ENCODE results near the gene PRSS50. TPM values are rescaled to one million over a fixed set of nuclear protein-coding genes. Genes with fewer than 3 reads are reported as not detected.

PRSS50 gene
- polyA plus RNA-seq, 3 donors = 0.07 to 0.20 TPM; not detected in 1

DNA sequence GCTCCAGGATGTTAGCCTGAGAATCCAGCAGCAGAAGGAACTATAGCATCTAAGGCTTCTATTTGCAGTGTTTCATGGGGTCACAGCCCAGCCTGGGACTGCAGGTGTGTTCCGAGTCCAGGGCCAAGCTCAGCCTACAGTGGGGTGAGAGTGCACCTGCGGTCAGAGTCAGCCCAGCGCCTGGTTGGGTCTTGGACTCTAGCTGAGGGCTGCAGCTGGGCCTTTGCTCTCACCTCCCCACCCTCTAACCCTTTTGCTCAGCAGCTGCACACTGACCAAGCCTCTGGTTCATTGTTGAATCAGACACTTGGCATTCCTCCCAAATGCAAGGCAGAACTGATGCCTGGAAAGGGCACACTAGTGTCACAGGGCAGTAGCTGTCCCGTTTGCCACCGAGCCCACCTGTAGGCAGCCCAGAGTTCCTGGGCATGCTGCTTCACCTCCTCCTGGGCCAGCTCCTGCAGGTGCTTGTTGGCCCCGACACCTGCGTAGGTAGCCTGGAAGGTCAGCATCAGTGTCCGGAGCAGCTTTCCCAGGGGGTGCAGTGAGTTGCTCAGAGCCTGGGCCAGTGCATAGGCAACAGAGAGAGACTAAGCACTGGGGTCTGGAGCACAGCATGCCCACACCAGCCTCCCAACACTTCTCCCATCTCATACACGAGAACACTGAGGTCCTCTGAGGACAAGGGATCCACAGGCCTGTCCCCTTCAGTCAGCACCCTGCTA, 41.7 kb downstream of the PRSS50 start:
- no peak overlapping the region for H3K27ac ChIP-seq (ENCODE audit: low read depth, low read length)
- WGBS, 3 donors = 81 to 87% (median 86%) methylated on average over 9 of the region's 9 CpGs

DNA sequence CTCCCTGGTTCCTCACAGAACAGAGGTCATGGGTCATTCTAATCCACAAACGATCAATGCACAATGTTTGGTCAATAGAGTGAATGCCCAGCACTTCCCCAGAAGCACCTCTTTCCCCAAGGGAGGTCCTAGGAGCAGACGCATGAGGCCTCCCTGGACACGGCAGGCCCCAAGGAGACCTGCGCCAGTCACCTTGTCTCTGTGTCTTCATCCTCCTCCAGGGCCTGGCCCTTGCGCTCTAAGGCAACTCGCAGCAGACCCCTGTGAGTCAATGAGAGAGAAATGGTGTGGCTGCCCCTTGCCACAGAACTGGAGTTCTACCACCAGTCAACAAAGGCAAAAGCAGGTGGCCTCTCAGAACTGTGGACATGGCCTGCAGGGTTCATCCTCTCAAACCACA, 42.2 kb downstream of the PRSS50 start:
- no peak overlapping the region for H3K27ac ChIP-seq (ENCODE audit: low read depth, low read length)
- 88 to 97% (median 93%) methylated on average over 6 of the region's 6 CpGs for WGBS, 3 donors

DNA sequence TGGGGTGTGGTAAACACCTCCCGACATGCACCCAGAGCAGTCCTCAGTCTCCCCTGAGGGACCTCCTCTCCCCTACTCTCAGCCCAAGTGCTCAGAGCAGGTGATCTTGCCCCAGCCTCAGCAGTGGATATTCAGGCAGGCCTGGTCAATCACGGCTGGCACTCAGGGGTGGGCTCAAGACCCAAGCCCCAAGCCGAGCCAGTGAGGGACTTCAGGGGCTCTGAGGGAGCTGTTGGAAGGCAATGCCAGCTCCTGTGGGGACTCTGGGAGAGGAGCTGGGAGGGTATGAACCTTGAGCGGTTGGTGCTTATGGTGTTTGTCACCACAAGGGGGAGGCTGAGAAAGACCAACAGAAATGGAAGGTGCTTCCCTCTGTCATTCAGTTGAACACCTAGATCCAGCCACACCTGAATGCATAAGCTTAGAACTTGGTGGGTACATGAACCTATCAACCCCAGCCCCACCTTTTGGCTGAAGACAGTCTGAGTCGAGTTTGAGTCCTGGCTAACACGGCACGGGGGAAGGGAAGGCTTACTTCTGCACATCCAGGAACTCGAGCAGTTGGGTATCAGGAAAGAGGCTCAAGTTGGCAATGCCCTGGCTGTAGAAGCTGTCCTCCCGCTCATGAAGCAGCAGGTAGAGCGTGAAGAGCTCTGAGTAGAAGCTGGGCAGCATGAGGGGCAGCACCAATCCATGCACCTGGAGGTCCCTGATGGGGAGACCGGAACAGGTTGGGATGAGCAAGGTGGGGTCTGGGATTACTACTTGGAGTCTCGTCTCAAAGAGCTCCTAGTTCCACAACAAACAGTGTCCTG, 43.4 kb downstream of the PRSS50 start:
- H3K27ac ChIP-seq (ENCODE audit: low read depth, low read length) = no peak overlapping the region
- 92 to 97% (median 92%) methylated on average over 12 of the region's 12 CpGs for WGBS, 3 donors

DNA sequence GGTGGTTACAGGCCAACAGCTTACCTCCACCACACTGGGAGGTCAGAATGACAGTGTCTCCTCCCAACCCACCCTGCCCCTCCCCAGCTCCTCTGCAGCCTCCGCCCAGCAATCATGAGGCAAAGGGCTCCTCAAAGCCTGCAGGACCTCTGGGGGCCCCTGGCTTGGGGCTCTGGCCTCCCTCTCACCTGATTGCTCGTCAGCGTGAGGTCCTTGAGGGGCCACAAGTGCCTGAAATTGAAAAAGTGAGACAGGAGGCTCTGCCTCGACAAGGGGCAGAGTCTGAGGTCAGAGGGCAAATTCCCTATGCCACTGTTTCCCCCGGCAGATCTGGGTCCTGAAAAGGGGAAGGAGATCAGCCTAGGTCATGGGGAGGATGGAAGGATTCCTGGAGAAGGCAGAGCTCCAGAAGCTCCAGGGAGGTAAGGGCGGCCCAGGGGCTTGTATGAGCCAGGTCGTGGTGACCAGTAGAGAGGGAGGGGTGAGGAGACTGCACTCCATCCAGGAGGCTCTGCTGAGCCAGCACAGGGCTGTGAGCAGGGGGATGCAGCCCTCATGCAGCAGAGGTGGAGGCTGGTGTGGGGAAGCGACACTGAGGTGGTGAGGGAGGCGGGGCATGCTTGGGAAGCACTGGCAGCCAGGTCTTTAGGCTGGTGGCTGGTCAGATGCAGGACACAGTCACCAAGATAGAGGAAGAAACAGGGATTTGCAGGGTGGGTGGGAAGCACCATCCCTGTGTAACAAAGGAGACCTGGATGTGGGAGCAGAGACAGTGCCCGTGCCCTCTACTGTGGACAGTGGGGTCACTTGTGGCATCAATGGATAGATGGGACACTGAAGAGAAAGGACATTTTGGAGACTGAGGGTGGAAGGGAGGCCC, 44.3 kb downstream of the PRSS50 start:
- no peak overlapping the region for H3K27ac ChIP-seq (ENCODE audit: low read depth, low read length)
- 89 to 90% (median 90%) methylated on average over 10 of the region's 10 CpGs for WGBS, 3 donors

DNA sequence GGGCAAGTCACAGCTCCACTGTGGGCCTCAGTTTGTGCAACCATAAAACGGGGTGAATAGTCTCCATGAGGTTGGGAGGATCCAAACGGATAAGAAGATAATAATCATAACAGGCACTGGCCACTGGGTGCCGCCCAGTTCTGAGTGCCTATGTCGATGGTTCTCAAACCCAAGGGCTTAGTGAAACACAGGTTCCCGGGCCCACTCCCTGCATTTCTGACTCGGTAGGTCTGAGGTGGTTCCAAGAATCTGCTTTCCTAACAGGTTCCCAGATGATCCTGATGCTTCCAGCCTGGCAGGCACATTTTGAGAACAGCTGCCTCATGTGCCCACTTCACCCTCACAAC, 45.3 kb downstream of the PRSS50 start:
- 88 to 94% (median 91%) methylated on average over 6 of the region's 6 CpGs for WGBS, 3 donors
- no peak overlapping the region for H3K27ac ChIP-seq (ENCODE audit: low read depth, low read length)

DNA sequence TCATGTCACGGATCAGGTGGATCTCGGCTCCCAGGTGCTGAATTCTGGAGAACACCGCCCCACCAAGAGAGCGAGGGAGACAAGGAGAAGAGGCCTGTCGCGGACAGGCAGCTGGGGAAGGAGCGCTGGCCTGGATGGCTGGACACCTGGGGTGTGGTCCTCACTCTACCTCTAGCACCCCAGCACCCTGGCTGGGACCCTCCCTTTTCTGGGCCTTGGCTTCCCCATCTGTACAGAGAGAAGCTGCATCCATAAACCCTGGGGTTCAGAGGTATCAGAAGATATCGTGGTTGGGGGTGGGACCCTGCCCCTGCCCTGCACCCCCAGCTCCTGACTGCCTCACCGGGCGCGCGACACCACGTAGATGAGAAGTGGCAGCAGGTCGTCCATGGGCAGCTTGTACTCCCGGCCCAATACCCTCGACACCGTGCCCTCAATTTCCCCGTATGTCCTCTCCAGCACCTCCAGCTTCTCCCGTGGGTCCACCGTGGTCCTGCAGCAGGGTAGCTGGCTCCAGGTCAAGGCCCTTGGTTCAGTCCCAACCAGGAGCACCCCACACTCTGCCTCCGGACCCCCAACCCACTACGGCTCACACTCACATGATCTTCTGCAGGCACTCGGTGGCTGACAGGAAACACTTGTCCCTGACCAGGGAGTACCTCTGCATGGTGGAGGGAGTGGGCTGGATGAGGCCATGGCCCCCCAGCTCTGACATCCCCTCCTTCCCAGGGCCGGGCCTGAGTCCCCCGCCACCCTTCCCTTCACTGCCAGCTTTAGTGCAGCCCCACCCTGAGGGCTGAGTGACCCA, 45.9 kb downstream of the PRSS50 start:
- H3K27ac ChIP-seq (ENCODE audit: low read depth, low read length) = no peak overlapping the region
- WGBS, 3 donors = 92 to 96% (median 95%) methylated on average over 23 to 25 of the region's 25 CpGs

DNA sequence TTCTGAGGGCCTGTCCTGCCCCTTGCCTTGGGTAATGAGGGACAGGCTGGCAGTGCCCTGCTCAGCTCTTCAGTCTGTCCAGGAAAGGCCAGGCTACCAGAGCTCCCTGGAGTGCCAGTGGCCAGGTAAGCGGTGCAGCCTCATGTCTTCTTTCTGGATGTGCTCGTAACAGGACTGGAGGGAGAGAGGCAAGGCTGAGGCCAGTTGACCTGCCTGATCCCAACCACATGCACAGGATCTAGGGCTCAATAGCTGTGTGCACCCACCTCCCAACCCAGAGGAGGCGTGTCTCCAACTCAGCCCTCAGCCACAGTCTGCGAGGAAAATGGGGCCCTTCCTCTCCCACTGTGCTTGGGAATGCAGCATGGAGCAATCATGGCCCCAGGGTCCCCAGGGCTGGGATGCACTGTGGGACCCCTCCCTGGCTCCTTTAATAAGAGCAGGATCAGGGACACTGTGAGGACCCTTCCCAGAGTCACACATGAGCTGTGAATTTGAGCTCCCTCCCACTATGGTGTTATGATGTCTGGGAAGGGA, 46.7 kb downstream of the PRSS50 start:
- H3K27ac ChIP-seq (ENCODE audit: low read depth, low read length) = no peak overlapping the region
- 94 to 98% (median 97%) methylated on average over 4 of the region's 4 CpGs for WGBS, 3 donors

DNA sequence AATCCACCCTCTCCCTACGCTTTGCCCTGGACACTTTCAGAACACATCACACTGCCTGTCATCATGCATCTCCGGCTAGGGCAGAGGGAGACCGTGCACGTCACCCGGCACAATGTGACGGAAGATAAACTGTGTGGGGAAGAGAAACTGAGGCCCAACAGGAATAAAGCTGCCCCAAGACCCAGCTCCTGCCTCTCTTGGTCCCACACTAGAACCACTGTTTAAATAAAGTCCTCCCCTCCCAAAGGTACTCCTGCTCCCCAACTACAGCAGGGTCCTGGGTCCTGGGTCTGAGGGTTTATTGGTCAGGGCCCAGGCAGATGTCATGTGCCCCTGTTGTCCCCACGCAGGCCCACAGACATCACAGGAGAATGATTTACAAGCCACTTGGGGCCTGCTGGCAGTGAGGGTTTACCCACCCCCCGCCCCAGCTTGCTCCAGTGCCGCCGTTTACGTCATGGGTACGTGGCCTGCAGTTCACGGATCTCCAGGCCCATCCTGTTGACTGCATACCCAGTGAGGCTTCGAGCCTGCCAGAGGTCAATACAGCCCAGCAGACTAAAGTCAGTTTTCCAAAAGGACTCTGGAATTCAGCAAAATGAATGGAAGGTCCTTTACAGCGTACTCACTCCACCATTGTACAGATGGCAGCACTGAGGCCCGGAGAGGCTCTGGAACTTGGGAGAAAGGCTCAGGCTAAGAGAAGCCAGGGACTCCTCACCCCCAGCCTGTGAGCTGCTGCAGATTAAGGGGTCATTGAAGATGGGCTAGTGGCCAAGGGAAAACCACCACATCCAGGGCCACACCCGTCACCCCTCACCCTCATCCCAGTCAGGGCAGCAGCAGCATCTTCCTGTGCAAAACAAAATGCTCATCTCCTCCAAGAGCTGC, 47.4 kb downstream of the PRSS50 start:
- no peak overlapping the region for H3K27ac ChIP-seq (ENCODE audit: low read depth, low read length)
- WGBS, 3 donors = 81 to 91% (median 87%) methylated on average over 17 of the region's 17 CpGs

DNA sequence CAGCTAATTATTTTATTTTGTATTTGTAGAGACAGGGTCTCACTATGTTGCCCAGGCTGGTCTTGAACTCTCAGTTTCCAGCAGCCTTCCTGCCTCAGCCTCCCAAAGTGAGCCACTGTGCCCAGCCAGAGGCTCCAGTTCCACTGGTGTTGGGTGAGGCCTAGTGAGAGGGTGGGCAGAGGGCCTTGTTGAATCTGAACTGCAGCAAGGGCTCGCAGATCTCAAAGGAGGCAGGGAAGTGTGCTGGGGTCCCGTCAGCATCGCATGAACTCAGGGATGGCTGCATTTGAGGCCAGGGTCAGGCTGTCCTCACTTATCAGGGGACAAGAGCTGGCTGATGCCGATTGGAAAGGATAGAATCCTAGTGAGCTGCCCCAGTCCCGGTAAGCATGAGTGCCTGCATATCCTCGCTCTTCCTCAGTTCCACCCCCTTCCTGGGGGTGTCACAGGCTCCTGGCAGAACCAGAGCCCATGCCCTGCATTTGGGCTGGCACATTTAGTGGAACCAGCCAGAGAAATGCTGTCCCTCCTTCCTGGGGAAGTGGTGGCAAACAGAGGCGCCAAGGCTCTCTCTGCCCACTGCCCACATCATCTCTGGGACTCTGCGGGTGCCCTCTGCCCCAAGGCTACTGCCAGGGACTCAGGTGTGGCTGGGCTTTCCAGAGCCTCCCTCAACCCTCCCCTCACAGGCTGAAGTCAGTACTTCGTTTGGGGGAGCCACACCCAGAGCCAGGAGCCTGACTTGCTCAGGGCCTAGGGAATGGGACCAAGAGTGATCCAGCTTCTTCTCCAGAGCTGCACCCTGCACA, 48.3 kb downstream of the PRSS50 start:
- 76 to 79% (median 78%) methylated on average over 9 of the region's 9 CpGs for WGBS, 3 donors
- no peak overlapping the region for H3K27ac ChIP-seq (ENCODE audit: low read depth, low read length)

DNA sequence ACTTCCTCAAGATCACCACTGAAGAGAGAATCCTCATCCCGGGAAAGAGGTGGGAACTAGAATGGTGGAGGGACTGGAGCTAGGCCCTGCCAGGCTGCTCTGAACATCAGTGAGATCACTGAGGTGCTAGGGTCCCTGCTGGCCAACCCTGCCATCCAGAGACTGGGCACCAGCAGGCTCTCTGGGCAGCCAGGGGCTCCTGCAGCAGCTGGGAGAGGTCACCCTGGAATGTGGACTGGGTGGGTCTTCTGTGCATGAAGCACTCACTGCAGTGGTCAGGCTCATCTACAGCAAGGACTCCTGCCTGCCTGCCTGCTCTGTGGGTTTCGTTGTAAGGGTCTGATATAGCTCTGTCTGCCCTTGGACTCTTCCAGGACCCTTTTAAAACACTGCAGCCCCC, 49.1 kb downstream of the PRSS50 start:
- no peak overlapping the region for H3K27ac ChIP-seq (ENCODE audit: low read depth, low read length)
- WGBS, 3 donors = 75 to 88% (median 85%) methylated on average over 2 of the region's 2 CpGs

DNA sequence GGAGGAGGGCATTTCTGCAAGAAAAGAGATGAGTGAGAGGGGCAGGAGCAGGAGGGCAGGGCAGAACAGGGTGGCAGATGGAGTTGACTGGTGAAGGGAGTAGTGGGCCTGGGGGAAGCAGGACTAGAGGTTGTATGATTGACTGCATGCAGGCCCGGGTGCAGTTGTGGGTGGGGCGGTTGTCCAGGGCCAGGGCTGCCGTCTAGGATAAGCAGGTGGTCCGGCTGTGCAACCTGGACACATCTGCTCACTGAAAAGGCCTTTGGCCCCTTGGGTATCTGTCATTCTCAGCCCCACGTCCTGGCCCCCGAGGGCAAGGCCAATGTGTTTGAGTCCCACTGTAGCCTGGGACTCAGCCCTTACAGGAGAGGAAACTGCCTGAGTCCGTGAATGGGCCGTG, 49.6 kb downstream of the PRSS50 start:
- 66 to 71% (median 71%) methylated on average over 8 of the region's 8 CpGs for WGBS, 3 donors

DNA sequence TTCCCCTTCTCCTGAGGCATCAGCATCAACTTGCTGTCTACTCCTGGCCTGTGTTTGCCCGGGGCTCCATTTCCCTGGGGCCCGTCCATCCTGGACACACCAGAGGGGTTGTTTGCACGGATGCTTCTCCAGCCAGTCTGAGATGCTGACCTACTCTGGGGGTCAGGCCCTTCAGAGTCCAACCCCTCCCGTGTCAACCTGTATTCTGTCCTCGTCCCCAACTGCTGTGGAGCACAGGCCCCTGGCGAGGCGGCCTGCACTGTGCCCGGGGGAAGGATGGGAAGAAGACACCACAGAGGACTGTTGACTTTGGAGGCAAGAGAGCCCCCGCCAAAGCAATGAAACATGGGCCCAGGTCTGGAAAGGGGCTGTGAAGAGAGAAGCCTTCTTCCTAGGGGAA, 50.0 kb downstream of the PRSS50 start:
- 89 to 92% (median 92%) methylated on average over 9 of the region's 9 CpGs for WGBS, 3 donors

More for the DNA sequence above, 49.6 kb downstream of the PRSS50 start:
- H3K27ac ChIP-seq (ENCODE audit: low read depth, low read length) = no peak overlapping the region

DNA sequence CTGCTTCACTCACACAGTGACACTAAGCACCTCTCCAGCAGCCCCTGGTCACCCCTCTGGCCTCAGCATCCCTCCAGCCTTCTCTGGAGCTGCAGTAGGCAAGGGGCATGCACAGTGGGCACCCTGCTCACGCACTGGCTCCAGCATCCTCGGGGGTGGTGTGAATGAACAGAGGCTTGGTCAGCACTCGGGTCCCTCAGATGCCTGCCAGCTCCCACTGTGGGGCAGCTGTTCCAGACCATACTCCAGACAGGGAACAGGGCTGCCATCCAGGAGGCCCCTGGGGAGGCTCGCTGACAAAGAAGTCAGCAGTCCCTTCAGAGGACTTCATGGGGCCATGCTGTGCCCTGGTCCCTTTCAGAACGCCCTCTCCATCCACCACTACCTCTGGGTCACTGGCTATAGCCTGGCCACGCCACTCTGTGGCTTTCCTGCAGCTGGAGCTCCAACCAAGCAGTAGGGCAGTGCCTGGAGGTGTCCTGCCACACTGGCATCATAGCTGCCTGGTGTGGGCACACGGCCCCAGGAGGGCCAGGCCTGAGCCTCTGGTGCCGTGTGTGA, 50.5 kb downstream of the PRSS50 start:
- H3K27ac ChIP-seq (ENCODE audit: low read depth, low read length) = no peak overlapping the region
- WGBS, 3 donors = 82 to 93% (median 91%) methylated on average over 8 of the region's 8 CpGs

More for the DNA sequence above, 50.0 kb downstream of the PRSS50 start:
- no peak overlapping the region for H3K27ac ChIP-seq (ENCODE audit: low read depth, low read length)

DNA sequence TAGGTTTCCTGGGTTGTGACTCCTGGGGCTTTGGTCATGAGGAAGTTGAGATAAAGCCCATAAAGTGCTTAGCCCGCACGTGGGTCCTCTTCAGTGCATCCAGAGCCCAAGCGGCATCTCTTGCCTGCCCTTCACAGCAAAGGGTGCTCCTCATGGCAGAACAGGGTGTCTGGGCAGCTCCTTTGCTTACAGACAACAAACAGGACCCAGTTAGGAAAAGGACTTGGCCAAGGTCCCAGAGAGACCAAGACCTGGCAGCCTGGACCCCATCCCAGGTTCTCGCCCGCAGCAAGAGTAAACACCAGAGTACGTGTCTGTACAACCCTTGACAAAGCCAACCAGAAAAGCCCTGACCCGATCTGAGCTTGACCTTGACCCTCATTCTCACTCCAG, 51.2 kb downstream of the PRSS50 start:
- no peak overlapping the region for H3K27ac ChIP-seq (ENCODE audit: low read depth, low read length)
- WGBS, 3 donors = 54 to 89% (median 88%) methylated on average over 7 of the region's 7 CpGs

DNA sequence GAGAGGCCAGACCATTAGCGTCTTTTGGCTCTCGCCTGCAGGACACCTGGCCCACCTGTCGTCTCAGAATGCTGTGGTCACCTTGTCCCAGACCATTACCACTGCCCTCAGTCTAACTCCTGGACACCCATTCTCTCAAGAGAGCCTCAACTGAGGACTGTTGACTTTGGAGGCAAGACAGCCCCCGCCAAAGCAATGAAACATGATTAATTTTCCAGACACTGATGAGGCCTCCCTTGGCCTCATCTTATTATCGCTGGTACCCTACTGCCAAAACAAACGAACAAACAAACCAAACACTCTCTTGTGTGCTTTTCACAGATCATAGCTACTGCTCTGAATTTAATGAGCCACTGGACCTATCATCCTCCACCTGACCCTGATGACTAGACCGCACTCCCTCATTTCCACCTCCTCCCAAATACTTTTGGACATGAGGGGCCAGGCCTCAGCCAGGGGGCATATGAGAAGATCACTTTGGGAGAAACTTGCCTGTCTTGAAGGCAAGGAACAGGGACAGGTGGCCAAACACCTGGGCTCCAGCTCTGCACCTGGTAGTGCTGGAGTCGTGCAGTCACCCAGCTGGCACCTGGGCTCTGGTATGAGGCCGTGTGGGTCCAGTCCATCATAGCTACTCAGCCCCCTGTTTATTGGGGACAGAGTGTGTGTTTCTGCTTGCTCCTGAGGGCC, 51.8 kb downstream of the PRSS50 start:
- H3K27ac ChIP-seq (ENCODE audit: low read depth, low read length) = no peak overlapping the region

More for the DNA sequence above, 51.8 kb downstream of the PRSS50 start:
- WGBS, 3 donors = 60 to 90% (median 88%) methylated on average over 9 of the region's 9 CpGs

Data from adipose tissue (tissue), 3 donors.